Epithelial cell of esophagus (primary cell): Measurements from ENCODE around the gene ANO1.

Experiments
- DNase-seq: peaks from one replicate; pipeline ENCODE4 v3.0.0; 2010; ENCODE audit warnings: low read depth
- H3K4me3 ChIP-seq: 2 replicates; pipeline ENCODE4 v1.5.1; 2011; ENCODE audit warnings: mild to moderate bottlenecking, low read length, control low read depth
- TF ChIP-seq, protein P1 (sequence below): IDR thresholded peaks from 2 replicates; pipeline ENCODE4 v1.5.1; 2011; ENCODE audit warnings: low read depth, mild to moderate bottlenecking, low read length, control low read depth, inconsistent platforms; ENCODE audit not compliant: insufficient read depth; ENCODE audit errors: missing control alignments

ANO1 gene

DNA sequence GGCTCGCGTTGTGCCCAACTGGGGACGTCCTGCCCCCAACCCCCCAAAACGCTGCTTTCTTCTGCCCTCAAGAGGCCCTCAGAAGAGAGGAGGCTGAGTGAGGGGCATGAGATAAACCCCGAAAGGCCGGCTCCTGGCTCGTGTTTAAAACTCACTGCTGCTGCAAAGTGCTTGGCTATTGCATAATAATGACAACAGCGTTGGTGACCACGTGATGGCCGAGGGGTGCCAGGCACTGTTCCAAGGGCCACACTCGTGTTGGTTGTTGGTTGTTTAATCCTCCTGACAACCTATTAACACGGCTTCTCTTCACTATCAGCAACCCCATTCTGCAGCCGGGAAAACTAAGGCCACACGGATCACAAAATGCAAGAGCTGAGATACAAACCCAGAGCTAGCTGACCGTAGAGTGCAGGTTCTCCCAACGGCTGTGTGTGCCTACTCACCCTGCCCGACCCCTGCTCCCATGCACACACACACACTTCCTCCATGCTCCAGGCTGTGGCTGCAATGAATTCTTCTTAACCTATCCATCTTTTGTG lies 51.0 kb downstream of the ANO1 start:
- DNase-seq: no peak
- TF ChIP-seq, protein P1, sequence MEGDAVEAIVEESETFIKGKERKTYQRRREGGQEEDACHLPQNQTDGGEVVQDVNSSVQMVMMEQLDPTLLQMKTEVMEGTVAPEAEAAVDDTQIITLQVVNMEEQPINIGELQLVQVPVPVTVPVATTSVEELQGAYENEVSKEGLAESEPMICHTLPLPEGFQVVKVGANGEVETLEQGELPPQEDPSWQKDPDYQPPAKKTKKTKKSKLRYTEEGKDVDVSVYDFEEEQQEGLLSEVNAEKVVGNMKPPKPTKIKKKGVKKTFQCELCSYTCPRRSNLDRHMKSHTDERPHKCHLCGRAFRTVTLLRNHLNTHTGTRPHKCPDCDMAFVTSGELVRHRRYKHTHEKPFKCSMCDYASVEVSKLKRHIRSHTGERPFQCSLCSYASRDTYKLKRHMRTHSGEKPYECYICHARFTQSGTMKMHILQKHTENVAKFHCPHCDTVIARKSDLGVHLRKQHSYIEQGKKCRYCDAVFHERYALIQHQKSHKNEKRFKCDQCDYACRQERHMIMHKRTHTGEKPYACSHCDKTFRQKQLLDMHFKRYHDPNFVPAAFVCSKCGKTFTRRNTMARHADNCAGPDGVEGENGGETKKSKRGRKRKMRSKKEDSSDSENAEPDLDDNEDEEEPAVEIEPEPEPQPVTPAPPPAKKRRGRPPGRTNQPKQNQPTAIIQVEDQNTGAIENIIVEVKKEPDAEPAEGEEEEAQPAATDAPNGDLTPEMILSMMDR: no peak
- no peak overlapping the region for H3K4me3 ChIP-seq

DNA sequence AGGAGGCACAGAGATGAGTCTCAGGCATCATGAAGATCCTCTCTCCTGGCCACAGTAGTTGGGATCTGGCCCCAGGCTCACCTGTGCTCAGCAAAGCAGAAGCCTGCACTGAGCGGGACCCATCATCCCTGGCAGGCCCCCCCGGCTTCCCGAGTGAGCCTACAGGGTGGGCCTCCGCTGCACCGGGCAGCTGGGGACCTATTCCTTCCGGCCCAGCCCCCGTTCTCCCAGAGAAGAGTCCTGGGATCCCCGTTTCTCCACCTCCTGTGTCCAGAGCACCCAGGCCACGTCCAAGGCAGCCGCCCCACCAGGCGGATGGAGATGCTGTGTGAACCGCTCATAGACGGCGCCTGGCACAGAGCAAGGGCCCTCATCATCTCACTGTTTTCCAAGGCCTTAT lies 52.5 kb downstream of the ANO1 start:
- no peak for DNase-seq
- no peak overlapping the region for H3K4me3 ChIP-seq
- TF ChIP-seq, protein P1: no peak

DNA sequence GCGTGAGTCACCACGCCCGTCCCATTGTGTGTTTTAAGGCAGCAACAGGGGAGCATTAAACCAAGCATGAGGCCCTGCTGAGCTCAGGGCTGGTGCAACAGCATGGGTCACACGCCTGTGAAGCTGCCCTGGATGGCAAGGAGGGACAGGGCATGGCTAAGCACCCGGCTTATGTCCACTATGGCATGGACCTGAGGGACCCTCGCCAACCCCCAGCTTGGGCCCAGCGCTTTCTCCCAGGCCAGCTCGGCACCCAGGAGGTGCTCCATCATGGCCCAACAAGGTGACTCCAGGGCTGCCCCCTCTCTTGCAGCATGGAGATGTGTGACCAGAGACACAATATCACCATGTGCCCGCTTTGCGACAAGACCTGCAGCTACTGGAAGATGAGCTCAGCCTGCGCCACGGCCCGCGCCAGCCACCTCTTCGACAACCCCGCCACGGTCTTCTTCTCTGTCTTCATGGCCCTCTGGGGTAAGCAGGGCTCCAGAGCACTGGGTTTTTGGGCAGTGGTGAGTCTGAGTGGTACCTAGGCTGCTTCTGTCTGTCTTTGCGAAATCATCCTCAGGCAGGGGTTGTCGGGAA lies 53.6 kb downstream of the ANO1 start:
- no peak for DNase-seq
- TF ChIP-seq, protein P1: no peak
- no peak overlapping the region for H3K4me3 ChIP-seq

DNA sequence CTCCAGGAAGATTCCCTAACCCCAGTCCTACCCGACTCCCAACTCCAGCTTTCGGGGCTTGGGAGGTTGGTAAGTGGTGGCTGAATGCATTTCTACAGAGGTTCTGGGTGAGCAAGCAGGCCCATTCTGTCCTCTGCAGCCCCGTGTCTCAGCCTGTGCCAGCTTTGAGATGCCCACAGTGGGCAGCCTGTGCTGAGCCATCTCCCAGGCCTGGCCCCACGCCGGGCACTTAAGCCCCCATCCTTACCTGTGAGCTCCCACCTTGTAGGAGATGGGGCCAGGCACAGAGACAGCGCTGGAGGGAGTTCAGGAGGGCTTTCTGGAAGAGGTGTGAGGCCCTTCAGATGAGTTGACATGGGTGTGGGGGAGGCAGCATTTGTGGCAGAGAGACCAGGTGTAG lies 54.5 kb downstream of the ANO1 start:
- TF ChIP-seq, protein P1: no peak
- no peak overlapping the region for H3K4me3 ChIP-seq
- no peak for DNase-seq

DNA sequence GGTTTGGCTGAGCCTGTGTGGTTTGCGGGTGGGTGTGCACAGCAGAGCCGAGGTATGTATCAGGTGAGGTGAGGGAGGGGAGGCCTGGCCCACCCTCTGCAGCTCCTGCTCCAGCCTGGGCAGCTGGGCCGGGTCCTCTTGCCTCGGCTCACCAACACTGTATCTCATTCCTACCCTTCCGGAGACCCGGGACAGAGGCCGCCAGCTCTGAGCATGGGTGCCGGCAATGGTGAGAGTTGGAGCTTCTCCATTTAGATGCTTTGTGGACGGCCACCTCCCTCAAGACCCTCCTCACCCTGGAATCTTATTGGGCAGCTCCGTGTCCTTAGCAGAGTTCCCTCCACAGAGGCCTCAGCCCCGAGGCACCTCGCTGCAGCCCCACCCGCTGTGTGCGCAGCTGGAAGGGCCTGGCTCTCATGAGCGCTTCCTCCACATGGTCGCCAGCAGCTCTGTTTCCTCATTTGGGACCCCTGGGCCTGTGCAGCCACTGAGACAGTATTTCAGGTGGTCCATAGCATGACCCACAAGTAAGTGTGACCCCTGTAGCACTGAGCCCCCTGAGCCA lies 55.7 kb downstream of the ANO1 start:
- TF ChIP-seq, protein P1: no peak
- H3K4me3 ChIP-seq: no peak overlapping the region
- DNase-seq: no peak

DNA sequence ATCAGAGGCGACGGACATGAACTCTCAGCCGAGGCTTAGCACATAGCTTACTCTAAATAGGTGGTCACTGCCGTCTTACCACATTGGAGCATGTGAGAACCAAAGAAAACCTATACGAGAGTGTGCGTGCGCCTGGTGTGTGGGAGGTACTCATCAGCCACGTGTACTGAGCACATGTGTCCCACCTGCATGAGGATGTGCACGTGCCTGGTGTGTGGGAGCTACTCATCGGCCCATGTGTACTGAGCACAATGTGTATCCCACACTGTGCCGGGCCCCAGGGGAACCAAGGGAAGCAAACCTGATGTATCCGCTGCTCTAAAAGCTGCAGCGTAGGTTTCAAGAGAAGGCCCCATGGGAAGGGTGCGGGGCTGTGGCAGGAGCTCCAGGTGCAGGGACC lies 56.4 kb downstream of the ANO1 start:
- DNase-seq: no peak
- H3K4me3 ChIP-seq: no peak overlapping the region
- TF ChIP-seq, protein P1: no peak

DNA sequence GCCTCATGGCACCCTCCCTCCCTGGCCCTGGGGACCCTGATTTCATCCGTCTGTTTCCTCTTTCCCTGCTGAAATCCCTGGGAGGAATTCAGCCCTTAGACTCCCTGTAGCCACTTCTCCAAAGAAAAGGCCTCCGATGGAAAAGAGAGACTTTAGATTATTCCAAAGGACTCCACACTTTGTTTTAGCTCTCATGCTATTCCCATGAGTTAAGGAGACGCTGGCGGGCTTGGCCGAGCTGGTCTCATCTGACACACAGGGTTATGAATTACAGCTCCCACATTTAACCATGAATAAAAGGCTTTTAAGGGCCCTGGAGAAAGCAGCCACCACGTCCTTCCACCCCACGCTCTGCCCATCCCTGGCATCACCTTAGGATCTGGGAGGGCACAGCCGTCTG lies 57.0 kb downstream of the ANO1 start:
- DNase-seq: no peak
- TF ChIP-seq, protein P1: no peak
- H3K4me3 ChIP-seq: no peak overlapping the region
